HG03175 (cell line): ENCODE measurements around the gene EXO1.
"Not testable (repeated sequence)": the region's sequence is repeated elsewhere in the genome, so short reads cannot be mapped to it uniquely, and the experiment has no call there.

ENCODE experiments used
- ATAC-seq: cut with Tn5 transposase; IDR thresholded peaks from one replicate; pipeline ENCODE4 v1.9.1; 2021; ENCODE audit warnings: mild to moderate bottlenecking, moderate library complexity; ENCODE audit not compliant: unreplicated experiment

EXO1 gene

GRCh38 chr1:241834733-241835377, 13.1 kb upstream of the EXO1 start:
- ATAC-seq: no peak

GRCh38 chr1:241836941-241837340, 11.1 kb upstream of the EXO1 start:
- ATAC-seq: no peak

- ATAC-seq: no peak
Measured at GRCh38 chr1:241837416-241837815, 10.6 kb upstream of the EXO1 start.

GRCh38 chr1:241837901-241838300, 10.1 kb upstream of the EXO1 start:
- no peak for ATAC-seq

GRCh38 chr1:241838897-241839296, 9.1 kb upstream of the EXO1 start:
- ATAC-seq: no peak

- ATAC-seq: no peak
Measured at GRCh38 chr1:241839369-241839979, 8.5 kb upstream of the EXO1 start.

GRCh38 chr1:241840164-241840563, 7.8 kb upstream of the EXO1 start:
- no peak for ATAC-seq

- no peak for ATAC-seq
Measured at GRCh38 chr1:241841691-241842090, 6.3 kb upstream of the EXO1 start.

GRCh38 chr1:241842565-241842964, 5.4 kb upstream of the EXO1 start:
- ATAC-seq: no peak

GRCh38 chr1:241844593-241844992, 3.4 kb upstream of the EXO1 start:
- no peak for ATAC-seq

- ATAC-seq: no peak
Measured at GRCh38 chr1:241846375-241846774, 1.6 kb upstream of the EXO1 start.

- no peak for ATAC-seq
Measured at GRCh38 chr1:241846862-241847539, 1.0 kb upstream of the EXO1 start.

- ATAC-seq: no peak
Measured at GRCh38 chr1:241847540-241847795, 536 bp upstream of the EXO1 start.

GRCh38 chr1:241848686-241849344, 811 bp downstream of the EXO1 start:
- peak; percentile 11 for ATAC-seq

GRCh38 chr1:241849345-241849695, 1.3 kb downstream of the EXO1 start:
- ATAC-seq: no peak

- ATAC-seq: not testable (repeated sequence)
Measured at GRCh38 chr1:241855545-241856140, 7.6 kb downstream of the EXO1 start.

- peak; percentile 65 for ATAC-seq
Measured at GRCh38 chr1:241857131-241857530, 9.1 kb downstream of the EXO1 start.

GRCh38 chr1:241860922-241861321, 12.9 kb downstream of the EXO1 start:
- no peak for ATAC-seq

- ATAC-seq: no peak
Measured at GRCh38 chr1:241869022-241869421, 21.0 kb downstream of the EXO1 start.

- no peak for ATAC-seq
Measured at GRCh38 chr1:241870336-241870735, 22.3 kb downstream of the EXO1 start.

- ATAC-seq: no peak
Measured at GRCh38 chr1:241870746-241871430, 22.9 kb downstream of the EXO1 start.
